Fibroblast of pulmonary artery (primary cell): ENCODE measurements around the gene CALML4.
"Not testable (repeated sequence)": the region's sequence is repeated elsewhere in the genome, so short reads cannot be mapped to it uniquely, and the experiment has no call there.

Source experiments
- DNase-seq: peaks from one replicate; pipeline ENCODE4 v3.0.0-alpha.2; 2010; ENCODE audit warnings: low read depth
- H3K4me3 ChIP-seq: replicated peaks from 2 replicates; pipeline ENCODE4 v1.5.1; 2011; ENCODE audit warnings: low read depth, mild to moderate bottlenecking, control low read depth, low read length, moderate library complexity
- TF ChIP-seq, protein P1 (sequence below): IDR thresholded peaks from 2 replicates; pipeline ENCODE4 v1.5.1; 2011; ENCODE audit warnings: mild to moderate bottlenecking, control low read depth, low read length, inconsistent platforms; ENCODE audit errors: missing control alignments

The CALML4 gene

DNA sequence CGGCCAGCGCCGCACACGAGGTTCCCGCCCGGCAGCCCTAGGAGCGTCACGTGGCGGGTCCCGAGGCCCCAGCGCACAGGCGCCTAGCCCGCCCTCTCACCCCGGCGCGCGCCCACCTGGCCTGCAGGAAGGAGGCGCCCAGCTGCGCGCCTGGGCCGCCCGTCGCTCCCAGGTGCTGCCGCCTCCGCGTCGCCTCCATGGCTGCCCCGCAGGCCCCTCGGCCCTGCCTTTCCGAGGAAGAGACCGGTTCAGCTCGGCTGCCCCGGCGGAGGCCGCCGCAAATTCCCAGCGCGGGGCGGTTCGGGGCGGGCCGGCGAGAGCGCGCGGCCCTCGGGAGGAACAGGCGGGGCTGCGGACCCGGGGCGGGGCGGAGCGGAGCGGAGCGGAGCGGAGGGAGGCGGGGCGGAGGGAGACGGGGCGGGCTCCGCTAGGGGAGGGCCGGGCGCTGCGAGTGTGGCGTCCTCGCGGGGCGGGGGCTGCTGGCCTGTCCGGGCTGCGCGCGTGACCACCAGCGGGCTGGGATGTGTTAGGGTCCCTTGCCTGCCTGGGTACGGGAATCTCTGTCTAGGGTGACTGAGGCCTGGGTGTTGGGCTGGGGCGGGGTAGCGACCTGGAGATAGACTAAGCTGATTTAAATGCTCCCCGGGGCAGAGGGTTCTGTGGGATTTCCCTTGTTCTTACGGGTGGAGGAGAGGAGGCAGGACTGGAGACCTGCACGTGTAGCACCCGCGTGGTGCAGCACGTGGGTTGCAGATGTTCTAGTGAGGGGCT lies 24.4 kb upstream of the CALML4 start, which contains the start of gene CLN6:
Gene CLN6 (minus strand): TSS at position 343 of the 771 bp plus-strand sequence. CDS start 144 bp downstream, at position 199.
- H3K4me3 ChIP-seq: peak within 1 kb of the TSS; percentile 81
- TF ChIP-seq, protein P1, sequence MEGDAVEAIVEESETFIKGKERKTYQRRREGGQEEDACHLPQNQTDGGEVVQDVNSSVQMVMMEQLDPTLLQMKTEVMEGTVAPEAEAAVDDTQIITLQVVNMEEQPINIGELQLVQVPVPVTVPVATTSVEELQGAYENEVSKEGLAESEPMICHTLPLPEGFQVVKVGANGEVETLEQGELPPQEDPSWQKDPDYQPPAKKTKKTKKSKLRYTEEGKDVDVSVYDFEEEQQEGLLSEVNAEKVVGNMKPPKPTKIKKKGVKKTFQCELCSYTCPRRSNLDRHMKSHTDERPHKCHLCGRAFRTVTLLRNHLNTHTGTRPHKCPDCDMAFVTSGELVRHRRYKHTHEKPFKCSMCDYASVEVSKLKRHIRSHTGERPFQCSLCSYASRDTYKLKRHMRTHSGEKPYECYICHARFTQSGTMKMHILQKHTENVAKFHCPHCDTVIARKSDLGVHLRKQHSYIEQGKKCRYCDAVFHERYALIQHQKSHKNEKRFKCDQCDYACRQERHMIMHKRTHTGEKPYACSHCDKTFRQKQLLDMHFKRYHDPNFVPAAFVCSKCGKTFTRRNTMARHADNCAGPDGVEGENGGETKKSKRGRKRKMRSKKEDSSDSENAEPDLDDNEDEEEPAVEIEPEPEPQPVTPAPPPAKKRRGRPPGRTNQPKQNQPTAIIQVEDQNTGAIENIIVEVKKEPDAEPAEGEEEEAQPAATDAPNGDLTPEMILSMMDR: no peak
- peak; percentile 77 for DNase-seq

DNA sequence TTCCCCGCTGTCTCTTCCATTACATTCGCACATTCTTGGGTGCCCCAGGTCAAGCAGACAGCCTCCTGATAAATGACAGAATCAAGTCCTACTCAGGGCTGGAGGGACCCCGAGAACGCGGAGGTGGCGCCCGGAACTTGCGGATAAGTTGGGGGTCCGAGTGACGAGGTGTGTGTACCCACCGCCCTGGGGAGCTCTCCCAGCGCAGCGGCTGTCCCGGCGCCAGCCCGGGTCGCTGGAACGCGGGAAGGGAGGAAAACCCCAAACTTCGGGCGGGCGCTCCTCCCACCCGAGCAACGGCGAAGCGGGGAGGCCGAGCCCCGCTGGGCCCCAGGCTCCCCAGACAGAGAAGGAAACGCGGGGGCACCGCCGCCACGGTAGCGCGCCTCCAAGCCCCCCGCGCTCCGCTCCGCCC lies 23.8 kb upstream of the CALML4 start:
- peak overlapping the region; percentile 81 for H3K4me3 ChIP-seq
- no peak for DNase-seq
- TF ChIP-seq, protein P1: no peak

DNA sequence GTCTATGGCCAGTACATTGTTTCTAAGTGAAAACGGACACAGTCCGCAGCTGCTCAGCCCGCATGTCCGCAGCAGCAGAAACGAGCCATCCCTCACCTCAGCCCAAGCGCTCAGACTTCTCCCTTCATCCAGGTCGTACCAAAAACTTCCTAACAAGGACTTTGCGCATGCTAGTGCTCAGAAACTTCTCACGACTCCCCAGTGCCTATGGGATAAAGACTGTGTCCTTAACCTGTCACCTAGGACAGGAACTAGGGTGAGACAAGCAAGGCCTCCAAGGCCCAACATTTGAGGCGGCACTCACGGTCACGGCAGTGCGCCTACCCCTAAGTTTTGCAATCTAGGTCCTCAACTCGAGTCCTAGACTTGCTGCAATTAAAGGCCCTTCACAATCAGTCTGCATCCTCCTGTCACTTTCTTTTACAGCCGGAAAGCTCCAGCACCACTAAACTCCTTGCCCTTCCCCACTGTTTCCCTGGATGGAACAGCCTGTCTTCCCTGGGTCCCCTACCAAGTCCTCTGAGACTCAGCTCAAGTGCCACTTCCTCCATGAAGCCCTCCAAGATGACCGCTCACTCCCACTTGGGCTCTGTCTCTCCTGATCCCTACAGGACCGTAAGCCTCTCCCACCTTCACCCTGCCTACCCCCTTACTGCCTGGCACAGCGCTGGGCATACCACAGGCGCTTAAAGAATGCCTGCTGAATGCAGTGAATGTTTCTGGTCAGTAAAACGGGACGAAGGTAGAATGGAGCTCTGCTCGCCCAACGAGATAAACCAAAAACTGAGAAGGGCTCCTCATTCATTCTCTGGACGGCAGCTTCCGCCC lies 23.2 kb upstream of the CALML4 start:
- peak overlapping the region; percentile 81 for H3K4me3 ChIP-seq
- peak; percentile 8 for DNase-seq
- TF ChIP-seq, protein P1: no peak

DNA sequence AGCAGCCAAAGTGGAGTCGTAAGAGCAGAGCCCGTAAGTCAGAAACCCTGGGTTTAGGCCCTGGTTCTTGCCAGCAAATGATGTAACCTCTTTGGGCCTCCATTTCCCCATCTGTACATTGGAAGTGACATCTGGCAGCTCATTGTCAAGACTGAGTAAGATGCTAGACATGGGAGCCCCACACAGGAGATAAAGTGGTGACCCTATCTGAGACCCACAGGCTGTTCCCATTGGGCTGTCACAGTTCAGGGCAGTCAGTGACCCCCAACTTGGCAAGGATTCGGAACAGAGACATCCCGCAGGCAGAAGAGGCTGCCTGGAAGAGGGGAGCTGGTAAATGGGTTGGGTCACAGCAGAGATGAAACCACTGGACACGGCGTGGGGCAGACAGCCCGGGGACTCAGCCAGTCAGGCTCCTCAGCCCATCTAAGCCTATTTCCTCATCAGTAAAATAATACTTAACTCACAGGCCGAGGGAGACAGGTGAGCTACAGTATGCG lies 22.6 kb upstream of the CALML4 start:
- DNase-seq: no peak
- H3K4me3 ChIP-seq: no peak overlapping the region
- TF ChIP-seq, protein P1: no peak

DNA sequence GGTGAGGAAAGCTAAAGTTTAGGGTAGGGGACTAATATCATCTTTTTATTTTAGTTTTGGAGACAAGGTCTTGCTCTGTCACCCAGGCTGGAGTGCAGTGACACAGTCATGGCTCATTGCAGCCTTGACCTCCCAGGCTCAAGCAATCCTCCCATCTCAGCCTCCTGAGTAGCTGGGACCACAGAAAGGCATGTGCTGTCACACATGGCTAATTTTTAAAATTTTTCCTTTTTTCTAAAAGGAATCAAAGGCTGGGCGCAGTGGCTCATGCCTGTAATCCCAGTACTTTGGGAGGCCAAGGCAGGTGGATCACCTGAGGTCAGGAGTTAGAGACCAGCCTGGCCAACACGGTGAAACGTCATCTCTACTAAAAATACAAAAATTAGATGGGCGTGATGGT lies 20.3 kb upstream of the CALML4 start:
- not testable (repeated sequence) for H3K4me3 ChIP-seq, DNase-seq

DNA sequence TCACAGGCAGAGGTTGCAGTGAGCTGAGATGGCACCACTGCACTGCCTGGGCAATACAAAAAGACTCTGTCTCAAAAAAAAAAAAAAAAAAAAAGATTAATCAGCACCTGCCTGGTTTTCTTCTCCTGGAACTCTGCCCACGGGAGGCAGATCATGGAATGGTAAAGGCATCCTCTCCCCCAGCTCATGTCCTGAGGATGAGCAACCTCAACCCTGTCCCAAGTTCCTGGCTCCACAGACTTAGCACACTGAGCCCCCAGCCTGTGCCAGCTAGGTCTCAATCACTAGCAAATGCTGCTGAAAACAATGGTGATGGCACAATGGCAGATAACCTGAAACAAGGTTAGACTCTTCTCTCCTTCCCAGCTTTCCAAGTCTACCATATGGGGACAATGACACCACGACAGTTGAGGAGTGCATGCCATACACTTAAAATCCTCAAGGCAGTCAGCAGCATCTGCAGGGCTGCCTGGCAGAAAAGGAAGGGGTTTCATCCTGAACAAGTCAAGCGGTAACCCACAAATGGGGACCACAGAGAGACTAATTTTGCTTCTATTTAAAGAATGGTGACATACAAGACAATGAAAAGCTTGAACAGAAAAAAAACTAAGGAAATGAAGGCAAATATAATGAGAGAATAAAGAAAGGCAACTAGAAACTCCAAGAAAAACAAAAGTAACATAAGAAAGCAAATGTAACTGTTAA lies 19.6 kb upstream of the CALML4 start:
- DNase-seq: no peak
- TF ChIP-seq, protein P1: no peak
- H3K4me3 ChIP-seq: no peak overlapping the region

DNA sequence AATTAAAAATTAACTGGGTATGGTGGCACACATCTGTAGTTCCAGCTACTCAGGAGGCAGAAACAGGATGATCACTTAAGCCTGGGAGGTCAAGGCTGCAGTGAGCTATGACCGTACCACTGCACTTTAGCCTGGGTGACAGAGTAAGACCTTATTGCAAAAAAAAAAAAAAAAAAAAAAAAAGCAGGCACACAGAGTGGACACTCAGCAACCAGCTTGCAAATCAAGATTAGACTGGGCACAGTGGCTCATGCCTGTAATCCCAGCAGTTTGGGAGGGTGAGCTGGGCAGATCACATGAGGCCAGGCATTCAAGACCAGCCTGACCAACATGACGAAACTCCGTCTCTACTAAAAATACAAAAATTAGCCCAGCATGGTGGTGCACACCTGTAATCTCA lies 19.0 kb upstream of the CALML4 start:
- DNase-seq: no peak
- TF ChIP-seq, protein P1: no peak

More for the DNA sequence above, 19.0 kb upstream of the CALML4 start:
- H3K4me3 ChIP-seq: no peak overlapping the region
